Heart right ventricle (tissue), 16 donors: ENCODE measurements around the gene RANGRF. TPM values are rescaled to one million over a fixed set of nuclear protein-coding genes. Genes with fewer than 3 reads are reported as not detected.

Experiments
- ATAC-seq, 8 donors: fragments of 200-7000 bp; cut with Tn5 transposase; one replicate each; pipeline ENCODE4 v1.9.1; 2020; ENCODE audit warnings: mild to moderate bottlenecking in 8 of 8, moderate library complexity in 8 of 8, moderate number of reproducible peaks in 1 of 8
- DNase-seq, 2 donors: peaks; one replicate each; pipeline ENCODE4 v3.0.0-alpha.2; 2020
- H3K27ac ChIP-seq, 10 donors: fragments of 200-600 bp; sonication (generic) in 2 of 10; one replicate each; pipeline versions ENCODE4 v1.5.0 to v1.8.0; 2020 to 2022; ENCODE audit warnings: mild to moderate bottlenecking in 3 of 10
- H3K27me3 ChIP-seq, 7 donors: fragments of 200-600 bp; one replicate each; pipeline ENCODE4 v1.8.0; 2021 to 2022; ENCODE audit warnings: mild to moderate bottlenecking in 2 of 7
- H3K36me3 ChIP-seq, 9 donors: fragments of 200-600 bp; sonication (generic) in 1 of 9; one replicate each; pipeline versions ENCODE4 v1.5.0 to v1.8.0; 2020 to 2022; ENCODE audit warnings: mild to moderate bottlenecking in 2 of 9
- H3K4me1 ChIP-seq, 9 donors: fragments of 200-600 bp; sonication (generic) in 1 of 9; one replicate each; pipeline versions ENCODE4 v1.5.0 to v1.8.0; 2020 to 2022; ENCODE audit warnings: mild to moderate bottlenecking in 4 of 9
- H3K4me3 ChIP-seq, 10 donors: fragments of 200-600 bp; sonication (generic) in 2 of 10; one replicate each; pipeline versions ENCODE4 v1.5.0 to v1.8.0; 2020 to 2022; ENCODE audit warnings: mild to moderate bottlenecking in 7 of 10, moderate library complexity in 2 of 10
- H3K9me3 ChIP-seq, 11 donors: fragments of 200-600 bp in 10 of 11; sonication (generic) in 2 of 11; one replicate each; pipeline versions ENCODE4 v1.5.0 to v1.8.0; 2013 to 2022; ENCODE audit warnings: mild to moderate bottlenecking in 2 of 11, control low read depth in 1 of 11, moderate library complexity in 1 of 11
- CTCF ChIP-seq, 9 donors: fragments of 200-600 bp; sonication (generic) in 2 of 9; IDR thresholded peaks; one replicate each; pipeline versions ENCODE4 v1.5.0 to v1.8.0; 2021 to 2022; ENCODE audit warnings: antibody characterized with exemption in 9 of 9, mild to moderate bottlenecking in 5 of 9, moderate library complexity in 1 of 9
- whole genome bisulfite sequencing, 2 donors: extraction: QIAGEN DNeasy Blood & Tissue Kit; methylation state at CpG; one replicate each; pipeline ENCODE4 v1.1.7; 2013; ENCODE audit warnings: inconsistent platforms in 1 of 2; 5-methylcytosine and 5-hydroxymethylcytosine counted together
- intact Hi-C, 10 donors: fragments of 100-400 bp; cut with DNase I; formaldehyde crosslinking; loops; one replicate each; pipeline versions ENCODE4 v1.11.1 to v1.14.2; 2022
- polyA plus RNA-seq, 2 donors: library from polyadenylated mRNA; stranded (reverse); fragments of 200-250 nt; gene quantifications; one replicate each; pipeline ENCODE4 v1.2.3, GENCODE V29; 2013
- total RNA-seq, 10 donors: library from RNA; stranded (reverse); fragmentation: NEBNext Ultra II Directional in 3 of 10; extraction: Animal tissue kit (Norgen Biotek cat#: 25700) in 3 of 10; gene quantifications; one replicate each; pipeline versions ENCODE4 v1.2.1 to v1.2.4, GENCODE V29; 2021 to 2023
- donor health status: Arrhythmogenic right ventricular cardiomyopathy.
- donor health status: ischemic (EF 13 %, LVEDD 7.1; RV severe dilation, severe dysfunction).
- donor health status: healthy with polysubstance abuse.
- donor health status: DM: no; HTN: yes; CAD: no.
- donor health status: DM: no; HTN: no; CAD: no.
- donor health status: ischemic (EF 25% LVEDD 6.9; RV normal size, moderate dysfunction).
- donor health status: ischemic (EF 25% LVEDD 5.7; RV mildly dilated, moderate dysfunction).
- donor health status: healthy.
- donor health status: DM: yes; HTN: yes; CAD: no.
- donor health status: Ischemic cardiomyopathy.
- donor health status: ischemic (EF 35%, LVEDD 5.7; RV mildly dilated, moderate dysfunction).
- donor health status: nonischemic (EF 11% LVEDD 7.7; RV severe dilation, severe dysfunction).
- donor health status: DM: yes; HTN: yes; CAD: no.
- donor health status: PGD.
- donor health status: ischemic (EF 29% LVEDD 5.4; RV normal size, mild dysfunction).
- donor health status: nonischemic (EF 23%, LVEDD 6.1; RV moderate dilation, normal function).

The RANGRF gene
- total and polyA plus RNA-seq, 12 donors = 20.7 to 53.5 (median 24.8) TPM

- DNase-seq (peak in 1 of 2 donors; percentile 26), ATAC-seq (peak; percentile 29 to 94 (median 80))
- H3K9me3 ChIP-seq = no peaks in the 10 kb centered on the region
- no peak for TF ChIP-seq CTCF (IDR thresholded peaks at IDR 0.05)
- no peak overlapping the region for H3K27ac ChIP-seq
- intact Hi-C loops = no loop called here
- 19 to 30% methylated on average over 5 of the region's 5 CpGs for WGBS, 2 donors
- peaks cover 0 to 4% (median 0%) of the 10 kb centered on the region in 7 donors for H3K27me3 ChIP-seq
- H3K36me3 ChIP-seq = no peaks in the 10 kb centered on the region
- H3K4me3 ChIP-seq = no peak overlapping the region
- H3K4me1 ChIP-seq = peaks cover 0 to 2% (median 0%) of the 10 kb centered on the region in 9 donors
Observed at GRCh38 chr17:8332688-8333087, 44.2 kb downstream of the RANGRF start.

DNA sequence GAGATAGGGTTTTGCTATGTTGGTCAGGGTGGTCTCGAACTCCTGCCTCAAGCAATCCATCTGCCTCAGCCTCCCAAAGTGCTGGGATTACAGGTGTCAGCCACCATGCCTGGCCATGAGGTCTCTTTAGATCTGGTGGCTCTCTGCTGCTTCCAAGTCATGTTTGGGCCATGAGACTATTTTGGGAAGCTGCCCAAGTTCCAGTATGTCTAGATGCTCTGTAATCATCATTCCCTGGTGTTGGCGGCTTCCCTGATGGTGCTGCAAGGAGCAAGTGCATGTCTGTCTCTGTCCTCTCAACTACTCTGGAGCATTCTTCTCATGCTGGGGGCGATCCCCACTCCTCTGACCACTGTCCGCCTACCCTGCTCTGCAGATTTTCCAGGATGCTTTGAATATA, 44.8 kb downstream of the RANGRF start:
- DNase-seq = no peak
- peaks cover 0 to 8% (median 0%) of the 10 kb centered on the region in 9 donors for H3K4me1 ChIP-seq
- no peaks in the 10 kb centered on the region for H3K27me3 ChIP-seq
- 77 to 84% methylated on average over 4 of the region's 4 CpGs for WGBS, 2 donors
- intact Hi-C loops = no loop called here
- no peaks in the 10 kb centered on the region for H3K36me3 ChIP-seq
- no peaks in the 10 kb centered on the region for H3K9me3 ChIP-seq
- ATAC-seq = peak in 7 of 8 donors; percentile 19 to 70 (median 47)
- no peak overlapping the region for H3K4me3 ChIP-seq
- no peak for TF ChIP-seq CTCF (IDR thresholded peaks at IDR 0.05)
- H3K27ac ChIP-seq = no peak overlapping the region

DNA sequence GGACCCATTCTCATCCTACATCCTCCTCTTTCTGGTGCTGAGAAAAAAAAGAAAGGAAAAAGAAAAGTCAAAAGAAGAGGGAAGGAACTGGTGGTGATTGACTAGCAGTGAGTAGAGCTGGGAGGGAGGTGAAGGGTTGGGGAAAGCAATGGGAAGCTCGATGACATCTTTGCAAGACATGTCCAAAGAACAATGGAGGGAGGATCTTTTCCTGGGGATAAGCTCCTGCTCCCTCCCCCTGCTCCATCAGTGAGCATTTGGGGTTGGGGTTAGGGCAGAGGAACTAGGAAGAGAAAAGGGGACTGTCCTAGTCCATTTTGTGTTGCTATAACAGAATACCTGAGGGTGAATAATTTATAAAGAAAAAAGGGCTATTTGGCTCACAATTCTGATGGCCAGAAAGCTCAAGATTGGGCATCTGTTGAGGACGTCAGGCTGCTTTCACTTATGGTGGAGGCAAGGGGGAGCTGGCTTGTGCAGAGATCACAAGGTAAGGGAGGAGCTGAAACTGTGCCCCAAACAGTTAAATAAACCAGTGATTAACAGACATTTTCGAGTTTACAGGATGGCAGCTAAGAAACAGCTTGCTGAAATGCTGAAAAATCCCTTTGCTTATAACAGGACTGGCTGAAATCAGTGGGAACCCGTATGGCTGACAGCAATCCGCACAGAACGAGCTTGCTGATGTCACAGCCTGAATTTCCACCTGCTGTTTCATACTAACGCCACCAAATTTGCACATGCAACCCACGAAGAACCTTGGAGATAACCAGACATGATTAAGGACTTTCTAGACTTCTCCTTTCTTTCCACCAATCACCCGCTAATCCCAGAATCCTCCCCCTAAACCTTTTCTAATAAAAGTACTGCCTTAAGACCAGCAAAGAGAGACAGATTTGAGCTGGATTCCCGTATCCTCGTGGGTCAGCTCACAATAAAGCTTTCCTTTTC, 49.6 kb downstream of the RANGRF start:
- Histone ChIP-seq H3K9me3 (no peaks in the 10 kb centered on the region), H3K4me3 (no peak overlapping the region), H3K4me1 (peaks cover 0 to 10% (median 0%) of the 10 kb centered on the region in 9 donors), H3K27me3 (no peaks in the 10 kb centered on the region), H3K36me3 (no peaks in the 10 kb centered on the region), H3K27ac (no peak overlapping the region)
- TF ChIP-seq CTCF (IDR thresholded peaks at IDR 0.05) = no peak
- ATAC-seq (no peak), DNase-seq (no peak)
- intact Hi-C loops = no loop called here
- WGBS, 2 donors = 47 to 50% methylated on average over 11 of the region's 11 CpGs

- WGBS, 2 donors = 83 to 88% methylated on average over 5 of the region's 5 CpGs
- no peak for TF ChIP-seq CTCF (IDR thresholded peaks at IDR 0.05)
- no peaks in the 10 kb centered on the region for H3K9me3 ChIP-seq
Observed at GRCh38 chr17:8338753-8339140, 50.3 kb downstream of the RANGRF start.

More at GRCh38 chr17:8338753-8339140, 50.3 kb downstream of the RANGRF start:
- Histone ChIP-seq H3K36me3 (no peaks in the 10 kb centered on the region), H3K27me3 (no peaks in the 10 kb centered on the region), H3K4me1 (peaks cover 0 to 10% (median 0%) of the 10 kb centered on the region in 9 donors), H3K4me3 (no peak overlapping the region), H3K27ac (no peak overlapping the region)
- no peak for ATAC-seq
- no peak for DNase-seq
- intact Hi-C loops = no loop called here
